HG03095 (cell line): ENCODE results near the gene SAFB.
"Not testable (repeated sequence)": the region's sequence is repeated elsewhere in the genome, so short reads cannot be mapped to it uniquely, and the experiment has no call there.

Experiments
- ATAC-seq: cut with Tn5 transposase; IDR thresholded peaks from one replicate; pipeline ENCODE4 v1.9.1; 2021; ENCODE audit warnings: moderate library complexity; ENCODE audit not compliant: unreplicated experiment

Gene SAFB

DNA sequence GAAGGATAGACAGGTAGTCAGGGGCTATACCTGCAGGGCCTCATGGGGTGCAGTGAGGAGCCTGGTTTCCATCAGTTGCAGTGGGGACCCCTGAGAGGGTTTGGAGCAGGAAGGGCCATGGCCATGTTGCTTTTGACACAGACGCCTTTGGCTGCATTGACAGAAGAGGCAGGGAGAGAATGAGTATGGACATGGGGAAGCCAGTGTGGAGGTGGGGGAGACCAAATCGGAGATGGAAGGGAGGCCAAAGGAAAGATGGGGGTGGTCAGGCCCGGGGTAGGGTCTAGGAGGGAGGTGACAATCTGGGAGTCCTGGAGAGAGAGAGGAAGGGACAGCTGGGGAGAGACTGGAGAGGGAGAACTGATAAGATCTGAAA, 59.2 kb downstream of the SAFB start:
- no peak for ATAC-seq

- ATAC-seq, result no peak
Observed at GRCh38 chr19:5683177-5683886, 60.4 kb downstream of the SAFB start.

DNA sequence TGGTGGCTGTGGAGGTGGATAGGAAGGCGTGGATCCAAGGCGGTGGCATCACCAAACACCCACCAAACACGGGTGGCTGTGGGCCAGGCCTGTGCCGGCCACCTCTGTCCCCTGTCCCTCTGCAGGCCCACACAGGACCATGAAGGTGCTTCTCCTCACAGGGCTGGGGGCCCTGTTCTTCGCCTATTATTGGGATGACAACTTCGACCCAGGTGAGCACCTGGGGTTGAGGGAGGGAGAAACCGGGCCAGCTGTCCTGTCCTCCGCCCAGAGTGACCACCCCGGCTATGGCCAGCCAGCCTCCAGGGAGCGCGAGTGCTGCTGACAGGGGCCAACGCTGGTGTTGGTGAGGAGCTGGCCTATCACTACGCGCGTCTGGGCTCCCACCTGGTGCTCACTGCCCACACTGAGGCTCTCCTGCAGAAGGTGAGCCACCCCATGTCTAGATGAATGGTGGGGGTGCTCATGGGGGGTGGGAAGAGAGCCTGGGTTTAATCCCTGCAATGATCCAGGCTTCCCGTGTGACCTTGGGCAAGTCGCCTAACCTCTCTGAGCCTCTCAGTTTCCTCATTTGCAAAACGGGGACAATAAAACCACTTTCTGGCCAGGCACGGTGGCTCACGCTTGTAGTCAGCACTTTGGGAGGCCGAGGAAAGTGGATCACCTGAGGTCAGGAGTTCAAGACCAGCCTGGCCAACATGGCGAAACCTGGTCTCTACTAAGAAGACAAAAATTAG, 62.0 kb downstream of the SAFB start:
- no peak for ATAC-seq

DNA sequence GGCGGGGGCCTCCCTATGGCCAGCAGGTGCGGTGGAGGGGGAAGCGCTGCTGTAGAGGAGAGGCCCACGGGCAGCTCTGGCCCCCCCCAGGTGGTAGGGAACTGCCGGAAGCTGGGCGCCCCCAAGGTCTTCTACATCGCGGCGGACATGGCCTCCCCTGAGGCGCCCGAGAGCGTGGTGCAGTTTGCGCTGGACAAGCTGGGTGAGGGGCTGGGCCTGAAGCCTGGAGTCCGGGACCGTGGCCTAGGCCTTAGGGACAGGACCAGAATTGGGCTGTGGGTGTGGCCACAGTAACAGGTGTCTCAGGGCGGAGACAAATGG, 63.4 kb downstream of the SAFB start:
- no peak for ATAC-seq

DNA sequence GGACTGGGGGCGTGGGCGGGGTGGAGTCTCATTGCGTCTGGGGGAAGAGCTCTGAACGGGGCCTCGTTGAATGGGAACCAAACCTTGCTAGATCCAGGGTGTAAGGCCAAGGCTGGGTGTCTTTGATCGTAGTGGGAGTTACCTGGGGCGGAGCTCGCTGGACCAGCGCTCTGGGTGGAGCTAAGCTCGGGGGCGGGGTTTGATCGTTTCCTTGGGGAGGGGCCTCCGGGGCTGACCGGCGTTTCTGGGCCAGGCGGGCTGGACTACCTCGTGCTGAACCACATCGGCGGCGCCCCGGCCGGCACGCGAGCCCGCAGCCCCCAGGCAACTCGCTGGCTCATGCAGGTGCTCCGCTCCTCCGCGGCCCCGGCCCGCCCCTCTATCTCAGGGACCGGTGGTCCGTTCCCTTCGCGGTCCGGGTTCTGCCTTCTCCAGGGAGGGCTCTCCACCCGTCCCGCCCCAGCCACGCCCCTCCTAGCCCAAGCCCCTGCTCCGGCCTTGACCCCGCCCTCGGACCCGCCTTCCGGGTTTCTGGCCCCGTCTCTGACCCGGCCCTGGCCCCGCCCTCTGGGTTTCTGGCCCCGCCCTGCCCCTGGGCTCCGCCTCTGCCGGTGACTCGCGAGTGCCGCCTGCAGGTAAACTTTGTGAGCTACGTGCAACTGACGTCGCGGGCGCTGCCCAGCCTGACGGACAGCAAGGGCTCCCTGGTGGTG, 63.9 kb downstream of the SAFB start:
- peak; percentile 45 for ATAC-seq

DNA sequence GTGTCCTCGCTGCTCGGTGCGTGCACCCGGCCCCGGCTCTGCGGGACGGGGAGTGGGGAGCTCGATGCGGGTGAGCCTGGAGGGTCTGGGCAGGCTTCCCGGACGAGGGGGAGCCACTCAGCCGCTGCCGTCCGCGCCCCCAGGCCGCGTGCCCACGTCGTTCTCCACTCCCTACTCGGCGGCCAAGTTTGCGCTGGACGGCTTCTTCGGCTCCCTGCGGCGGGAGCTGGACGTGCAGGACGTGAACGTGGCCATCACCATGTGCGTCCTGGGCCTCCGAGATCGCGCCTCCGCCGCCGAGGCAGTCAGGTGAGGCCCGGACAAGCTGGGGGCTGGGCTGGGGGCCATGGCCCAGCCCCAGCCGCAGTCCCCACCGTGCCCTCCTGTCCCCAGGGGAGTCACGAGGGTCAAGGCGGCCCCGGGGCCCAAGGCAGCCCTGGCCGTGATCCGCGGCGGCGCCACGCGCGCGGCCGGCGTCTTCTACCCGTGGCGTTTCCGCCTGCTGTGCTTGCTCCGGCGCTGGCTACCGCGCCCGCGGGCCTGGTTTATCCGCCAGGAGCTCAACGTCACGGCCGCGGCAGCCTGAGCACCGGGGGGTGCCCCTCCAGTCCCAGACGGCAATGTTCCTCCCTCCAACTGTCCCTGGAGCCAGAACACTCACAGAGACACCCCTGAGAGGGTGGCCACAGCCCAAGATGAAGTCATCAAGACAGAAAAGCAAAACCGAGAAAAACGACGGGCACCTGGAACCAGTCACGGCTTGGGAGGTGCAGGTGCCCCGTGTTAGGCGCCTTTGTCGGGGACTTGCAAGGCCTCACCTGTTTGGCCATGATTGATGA, 64.7 kb downstream of the SAFB start:
- no peak for ATAC-seq

DNA sequence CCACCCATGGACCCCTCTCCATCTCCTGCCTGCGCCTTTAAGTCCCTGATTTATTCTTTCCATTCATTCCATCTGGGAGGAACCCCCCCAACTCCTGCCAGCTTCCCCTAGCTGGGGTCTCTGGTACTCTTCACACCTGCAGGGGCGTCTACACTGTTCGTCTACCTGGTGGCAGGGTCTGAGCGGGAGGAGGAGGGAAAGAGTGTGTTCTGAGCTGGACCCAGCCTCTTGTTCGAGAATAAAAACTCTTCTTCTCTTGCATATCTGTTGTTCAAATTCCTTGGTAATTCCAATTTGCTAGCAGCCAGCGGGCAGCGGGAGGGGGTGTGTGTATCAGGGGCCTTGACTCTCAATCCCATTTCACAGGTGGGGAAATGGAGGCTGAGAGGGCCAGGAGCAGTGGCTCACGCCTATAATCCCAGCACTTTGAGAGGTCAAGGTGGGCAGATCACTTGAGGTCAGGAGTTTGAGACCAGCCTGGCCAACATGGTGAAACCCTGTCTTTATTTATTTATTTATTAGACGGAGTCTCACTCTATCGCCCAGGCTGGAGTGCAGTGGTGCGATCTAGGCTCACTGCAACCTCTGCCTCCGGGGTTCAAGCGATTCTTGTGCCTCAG, 65.5 kb downstream of the SAFB start:
- ATAC-seq, result not testable (repeated sequence)

- ATAC-seq, result peak; percentile 36
Observed at GRCh38 chr19:5690125-5690954, 67.5 kb downstream of the SAFB start, which contains the start of gene RPL36. Gene RPL36 (plus strand): TSS chr19:5690295. CDS start chr19:5690508, 213 bp downstream.

GRCh38 chr19:5690955-5691821, 68.3 kb downstream of the SAFB start:
- no peak for ATAC-seq

GRCh38 chr19:5691822-5692722, 69.2 kb downstream of the SAFB start:
- no peak for ATAC-seq

DNA sequence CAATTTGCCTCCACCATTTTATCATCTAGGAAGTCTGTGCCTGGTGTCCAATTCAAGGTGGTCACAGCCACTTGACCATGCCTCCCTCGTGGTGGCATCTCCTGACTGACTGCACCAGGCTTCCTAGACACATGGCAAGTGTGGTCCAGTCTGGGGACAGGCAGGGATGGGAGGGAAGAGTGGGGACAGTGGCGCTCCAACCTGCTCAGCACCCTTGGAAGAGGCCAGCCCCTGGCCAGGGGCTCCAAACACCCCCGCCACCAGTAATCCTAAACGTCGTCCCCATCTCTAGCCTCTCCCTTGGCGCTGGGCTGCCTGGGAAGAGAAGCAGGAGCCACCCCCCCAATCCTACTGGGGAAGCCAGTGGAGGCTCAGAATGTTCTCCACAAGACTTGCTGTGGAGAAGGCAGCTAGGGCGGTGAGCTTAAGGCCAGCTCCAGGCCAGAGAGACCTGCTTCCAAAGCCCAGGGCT, 69.9 kb downstream of the SAFB start:
- ATAC-seq, result no peak

- no peak for ATAC-seq
Observed at GRCh38 chr19:5693195-5694166, 70.6 kb downstream of the SAFB start.

DNA sequence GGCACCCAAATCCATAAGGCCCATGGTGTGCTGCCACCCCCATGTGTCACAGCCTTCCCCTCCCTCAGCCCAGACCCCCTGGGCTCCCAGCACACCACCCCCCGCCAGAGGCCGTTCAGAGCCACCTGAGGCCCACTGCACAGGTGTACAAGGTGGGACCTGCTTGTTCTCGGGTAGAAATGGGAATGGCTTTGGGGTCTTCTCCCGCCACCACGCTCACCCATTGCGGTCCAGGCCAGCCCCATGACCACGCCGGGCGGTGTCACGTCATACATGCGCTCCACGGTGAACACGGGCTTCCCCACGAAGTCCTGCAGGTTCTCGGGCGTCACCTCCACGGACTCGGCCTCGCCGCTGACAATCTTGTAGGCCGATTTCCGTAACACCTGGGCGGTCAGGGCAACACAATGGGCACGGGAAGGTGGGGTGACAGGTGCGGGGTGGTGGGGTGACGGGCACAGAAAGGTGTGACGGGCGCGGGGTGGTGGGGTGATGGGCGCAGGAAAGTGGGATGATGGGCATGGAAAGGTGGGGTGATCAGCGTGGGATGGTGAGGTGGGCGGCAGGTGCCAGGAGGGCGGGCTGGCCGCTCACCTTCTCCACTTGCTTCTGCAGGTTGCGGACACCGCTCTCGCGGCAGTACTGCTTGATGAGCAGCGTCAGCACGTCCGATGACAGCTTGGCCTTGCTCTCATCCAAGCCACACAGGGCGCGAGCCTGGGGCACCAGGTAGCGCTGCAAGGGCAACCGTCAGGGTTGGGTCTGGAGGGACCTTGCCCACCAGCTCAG, 71.5 kb downstream of the SAFB start:
- ATAC-seq, result no peak

DNA sequence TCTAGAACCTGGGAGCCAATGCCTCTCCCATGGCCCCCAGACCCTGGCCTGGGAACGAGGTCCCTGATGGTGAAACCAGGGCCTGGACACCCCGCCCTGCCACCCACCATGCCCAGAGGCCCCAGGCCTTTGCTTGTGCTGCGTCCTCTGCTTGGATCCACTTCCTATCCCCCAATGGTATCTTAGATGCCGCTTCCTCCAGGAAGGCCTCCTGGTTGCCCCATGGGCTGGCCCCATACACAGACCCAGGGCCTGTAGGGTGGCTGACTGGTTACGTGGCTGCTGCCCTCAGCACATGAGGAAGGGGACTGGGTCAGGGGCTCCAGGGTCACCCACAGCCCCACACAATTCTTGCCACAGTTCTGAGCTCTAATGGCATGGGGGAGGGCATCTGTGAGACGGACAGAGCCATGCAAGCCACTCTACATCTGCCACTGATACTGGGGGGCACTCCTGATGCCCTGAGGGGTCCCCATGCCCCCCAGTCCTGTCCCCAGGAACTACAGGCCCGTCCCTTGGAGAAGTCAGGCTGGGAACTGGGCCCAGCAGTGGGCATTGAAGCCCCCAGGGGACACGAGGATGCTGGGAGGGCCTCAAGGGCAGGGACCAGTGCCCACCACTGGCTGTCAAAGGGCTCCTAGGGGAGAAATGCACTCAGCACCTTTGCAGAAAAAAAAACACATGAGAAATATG, 72.2 kb downstream of the SAFB start:
- no peak for ATAC-seq

DNA sequence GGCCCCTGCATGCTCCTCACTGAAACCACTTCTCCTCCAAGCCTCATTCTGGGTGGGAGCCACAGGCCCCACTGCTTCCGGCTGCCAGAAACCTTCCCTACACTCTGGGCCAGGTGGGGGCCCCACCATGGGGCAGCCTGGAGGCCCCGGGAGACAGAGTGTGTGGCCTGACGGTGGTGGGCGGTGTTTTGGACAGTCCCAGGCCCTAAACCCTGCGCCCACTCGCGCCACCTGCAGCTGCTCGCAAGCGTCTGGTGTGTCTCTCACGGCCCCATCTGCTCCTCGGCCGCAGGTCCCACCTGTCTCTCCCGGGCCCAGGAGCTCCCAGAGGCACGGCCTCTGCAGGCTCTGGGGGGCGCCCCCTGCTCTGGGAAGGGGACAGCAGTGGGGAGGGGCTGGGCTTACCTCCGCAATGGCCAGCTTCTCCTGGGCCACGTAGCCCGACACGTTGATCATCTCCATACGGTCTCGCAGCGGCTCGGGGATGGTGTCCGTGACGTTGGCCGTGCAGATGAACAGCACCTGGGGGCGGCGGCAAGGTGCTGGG, 72.8 kb downstream of the SAFB start:
- ATAC-seq, result no peak
